Ovary (tissue), 1 donor: Measurements from ENCODE around the gene UBE2J1.

ENCODE experiments used
- EP300 ChIP-seq: sonication (generic); formaldehyde crosslinking; IDR thresholded peaks from one replicate; pipeline ENCODE4 v1.6.1; 2017; ENCODE audit warnings: antibody characterized with exemption
- POLR2A ChIP-seq: fragments of 450-650 bp; IDR thresholded peaks from one replicate; pipeline ENCODE4 v1.6.1; 2017; ENCODE audit warnings: antibody characterized with exemption, mild to moderate bottlenecking, moderate library complexity

DNA sequence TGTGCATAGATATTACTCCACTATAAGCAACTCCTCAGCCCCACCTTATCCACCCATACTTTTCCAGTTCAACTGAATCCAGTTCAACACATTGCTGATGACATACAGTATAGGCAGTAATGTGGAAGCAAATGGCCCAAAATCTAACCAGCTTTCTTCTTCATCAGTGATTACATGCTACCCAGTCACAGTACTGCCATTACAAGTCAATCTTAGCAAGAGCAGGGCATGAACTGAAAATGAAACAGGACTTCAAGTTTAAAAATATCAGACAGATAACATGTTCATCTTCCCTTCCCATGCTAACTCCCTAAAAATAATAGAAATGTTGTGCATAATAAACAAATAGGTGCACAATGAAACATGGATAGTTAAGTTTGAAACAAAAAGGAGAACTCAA, 40.3 kb upstream of the UBE2J1 start:
- TF ChIP-seq POLR2A (no peak), EP300 (no peak)
